ENCODE measurements around the gene BAZ2B.
"Not testable (repeated sequence)": the region's sequence is repeated elsewhere in the genome, so short reads cannot be mapped to it uniquely, and the experiment has no call there.

Gene BAZ2B

DNA sequence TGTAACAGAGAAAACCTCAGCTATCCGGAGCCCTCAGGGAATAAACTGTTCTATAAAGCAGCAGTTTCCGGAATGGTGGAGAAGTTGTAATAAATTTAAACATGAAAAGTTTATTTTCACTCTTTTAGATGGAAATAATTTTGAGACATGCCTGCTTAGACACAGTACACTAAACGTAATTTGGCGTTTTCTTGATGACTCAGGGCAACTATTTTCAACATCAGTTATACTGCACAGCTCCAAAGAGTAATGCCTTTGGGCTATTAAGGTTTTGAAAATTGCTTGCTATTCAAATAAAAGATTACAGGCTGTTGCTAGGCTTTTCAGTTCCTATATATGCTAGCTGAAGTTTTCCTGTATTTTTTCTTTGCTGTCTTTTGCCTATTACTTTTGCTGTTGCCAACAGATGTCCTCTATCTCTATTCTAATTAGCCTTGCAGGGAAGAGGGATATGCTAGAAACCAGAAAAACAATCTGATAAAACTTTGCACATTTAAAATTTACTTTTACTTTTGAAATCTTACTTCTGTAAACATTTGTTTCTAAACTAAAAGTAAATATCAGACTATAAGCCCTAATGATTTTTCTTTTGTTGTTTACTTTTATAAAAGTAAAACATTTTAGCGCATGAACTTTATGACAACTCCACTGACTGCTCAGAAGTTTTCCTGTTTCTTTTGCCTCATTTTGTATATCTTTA lies 216.5 kb downstream of the BAZ2B start:
- H3K9me3 ChIP-seq (ENCODE audit: control insufficient read depth, insufficient read depth, low read length) = no peaks in the 10 kb centered on the region
- H3K36me3 ChIP-seq (ENCODE audit: insufficient read depth, low read length) = no peaks in the 10 kb centered on the region
- H3K4me1 ChIP-seq (ENCODE audit: insufficient read depth, low read length) = peaks cover 3% of the 10 kb centered on the region; the same call in 1 of the 2 replicates
- H3K9ac ChIP-seq (ENCODE audit: low read depth, low read length) = no peak overlapping the region

DNA sequence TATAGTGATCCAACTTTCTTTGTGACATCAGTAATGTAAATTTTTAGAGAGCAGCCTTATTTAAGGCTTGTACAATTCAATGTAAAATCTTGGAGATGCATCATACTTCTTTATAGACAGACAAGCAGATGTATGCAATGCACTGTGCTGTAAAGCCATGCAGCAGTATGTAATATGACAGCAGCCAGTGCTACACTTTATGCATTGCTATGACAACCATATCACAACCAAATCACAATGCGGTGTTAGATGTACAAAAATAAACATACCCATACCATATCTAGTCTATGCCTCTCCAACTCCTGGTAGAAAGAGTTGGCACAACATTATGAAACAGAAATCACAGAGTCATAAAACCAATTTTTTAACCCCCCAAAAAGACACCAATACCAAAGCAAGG lies 219.5 kb downstream of the BAZ2B start:
- Histone ChIP-seq H3K4me1 (ENCODE audit: insufficient read depth, low read length) (peaks cover 3% of the 10 kb centered on the region; the same call in 1 of the 2 replicates), H3K36me3 (ENCODE audit: insufficient read depth, low read length) (no peaks in the 10 kb centered on the region), H3K9ac (ENCODE audit: low read depth, low read length) (no peak overlapping the region), H3K9me3 (ENCODE audit: control insufficient read depth, insufficient read depth, low read length) (no peaks in the 10 kb centered on the region)

GRCh38 chr2:159382447-159383028 lies 233.8 kb downstream of the BAZ2B start:
- Histone ChIP-seq H3K9me3 (ENCODE audit: control insufficient read depth, insufficient read depth, low read length) (no peaks in the 10 kb centered on the region), H3K9ac (ENCODE audit: low read depth, low read length) (no peak overlapping the region), H3K36me3 (ENCODE audit: insufficient read depth, low read length) (no peaks in the 10 kb centered on the region), H3K4me1 (ENCODE audit: insufficient read depth, low read length) (no peaks in the 10 kb centered on the region)

DNA sequence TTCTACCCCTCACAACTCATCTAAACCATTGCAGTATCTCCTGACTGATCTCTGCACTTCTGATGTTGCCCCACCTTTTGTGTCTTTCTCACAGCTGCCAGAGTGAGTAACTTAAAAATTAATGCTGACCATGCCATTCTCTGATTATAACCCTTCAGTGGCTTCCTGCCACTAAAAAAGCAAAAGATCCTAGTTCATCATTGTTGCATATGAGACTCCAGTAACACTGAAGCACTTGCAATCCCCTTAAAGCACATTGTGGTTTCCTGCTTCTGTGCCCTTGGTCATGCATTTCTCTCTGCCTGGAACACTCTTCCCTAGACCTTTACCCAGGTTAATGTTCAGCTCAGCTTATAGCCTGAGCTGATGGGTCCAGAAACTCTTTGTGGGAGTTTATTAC lies 234.8 kb downstream of the BAZ2B start:
- H3K9me3 ChIP-seq (ENCODE audit: control insufficient read depth, insufficient read depth, low read length) = no peaks in the 10 kb centered on the region
- H3K9ac ChIP-seq (ENCODE audit: low read depth, low read length) = no peak overlapping the region
- no peaks in the 10 kb centered on the region for H3K4me1 ChIP-seq (ENCODE audit: insufficient read depth, low read length)
- H3K36me3 ChIP-seq (ENCODE audit: insufficient read depth, low read length) = no peaks in the 10 kb centered on the region

DNA sequence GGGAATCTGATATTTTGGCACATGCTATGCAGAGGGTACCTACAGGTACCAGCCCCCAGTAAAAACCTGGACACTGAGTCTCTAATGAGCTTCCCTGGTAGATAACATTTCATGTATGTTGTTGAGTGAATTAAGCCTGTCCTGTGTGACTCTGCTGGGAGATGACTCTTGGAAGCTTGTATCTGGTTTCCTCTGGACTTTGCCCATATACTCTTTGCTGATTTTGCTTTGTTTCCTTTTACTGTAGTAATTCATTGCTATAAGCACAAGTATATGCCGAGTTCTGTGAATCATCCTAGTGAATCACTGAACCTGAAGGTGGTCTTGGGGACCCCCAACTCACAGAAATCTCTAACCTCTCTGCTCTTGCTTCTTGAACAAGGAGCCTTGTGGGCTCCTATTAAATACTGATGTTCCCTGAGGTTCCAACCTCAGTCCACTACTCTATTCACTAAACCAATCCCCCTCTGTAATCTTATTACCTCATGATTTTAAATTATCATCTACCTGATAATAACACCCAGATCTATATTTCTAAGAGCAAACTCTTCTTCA lies 235.6 kb downstream of the BAZ2B start:
- Histone ChIP-seq H3K9me3 (ENCODE audit: control insufficient read depth, insufficient read depth, low read length) (no peaks in the 10 kb centered on the region), H3K4me1 (ENCODE audit: insufficient read depth, low read length) (no peaks in the 10 kb centered on the region), H3K9ac (ENCODE audit: low read depth, low read length) (no peak overlapping the region)

DNA sequence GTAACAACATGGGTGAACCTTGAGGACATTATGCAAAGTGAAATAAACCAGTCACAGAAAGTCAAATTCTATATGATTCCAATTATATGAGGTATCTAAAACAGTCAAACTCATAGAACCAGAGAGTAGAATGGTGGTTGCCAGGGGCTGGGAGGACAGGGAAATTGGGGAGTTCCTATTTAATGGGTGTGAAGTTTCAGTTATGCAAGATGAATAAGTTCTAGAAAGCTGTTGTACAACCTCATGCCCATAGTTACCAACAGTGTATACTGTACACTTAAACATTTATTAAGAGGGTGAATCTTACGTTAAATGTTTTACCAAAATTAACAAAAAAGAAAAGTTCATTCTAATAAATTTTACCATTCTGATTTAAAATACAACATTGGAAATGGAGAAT lies 237.2 kb downstream of the BAZ2B start:
- no peaks in the 10 kb centered on the region for H3K36me3 ChIP-seq (ENCODE audit: insufficient read depth, low read length)
- no peaks in the 10 kb centered on the region for H3K9me3 ChIP-seq (ENCODE audit: control insufficient read depth, insufficient read depth, low read length)
- H3K9ac ChIP-seq (ENCODE audit: low read depth, low read length) = no peak overlapping the region
- H3K4me1 ChIP-seq (ENCODE audit: insufficient read depth, low read length) = no peaks in the 10 kb centered on the region

More for the DNA sequence above, 235.6 kb downstream of the BAZ2B start:
- no peaks in the 10 kb centered on the region for H3K36me3 ChIP-seq (ENCODE audit: insufficient read depth, low read length)

- Histone ChIP-seq H3K4me1 (ENCODE audit: insufficient read depth, low read length) (no peaks in the 10 kb centered on the region), H3K9me3 (ENCODE audit: control insufficient read depth, insufficient read depth, low read length) (no peaks in the 10 kb centered on the region), H3K36me3 (ENCODE audit: insufficient read depth, low read length) (no peaks in the 10 kb centered on the region; the same call in 1 of the 2 replicates), H3K9ac (ENCODE audit: low read depth, low read length) (no peak overlapping the region)
These were observed 241.1 kb downstream of the BAZ2B start for GRCh38 chr2:159375241-159375640.

- no peaks in the 10 kb centered on the region for H3K9me3 ChIP-seq (ENCODE audit: control insufficient read depth, insufficient read depth, low read length)
- no peak overlapping the region for H3K9ac ChIP-seq (ENCODE audit: low read depth, low read length)
- no peaks in the 10 kb centered on the region; the same call in 1 of the 2 replicates for H3K36me3 ChIP-seq (ENCODE audit: insufficient read depth, low read length)
- H3K4me1 ChIP-seq (ENCODE audit: insufficient read depth, low read length) = no peaks in the 10 kb centered on the region
These were observed 244.8 kb downstream of the BAZ2B start for GRCh38 chr2:159371506-159371905.

DNA sequence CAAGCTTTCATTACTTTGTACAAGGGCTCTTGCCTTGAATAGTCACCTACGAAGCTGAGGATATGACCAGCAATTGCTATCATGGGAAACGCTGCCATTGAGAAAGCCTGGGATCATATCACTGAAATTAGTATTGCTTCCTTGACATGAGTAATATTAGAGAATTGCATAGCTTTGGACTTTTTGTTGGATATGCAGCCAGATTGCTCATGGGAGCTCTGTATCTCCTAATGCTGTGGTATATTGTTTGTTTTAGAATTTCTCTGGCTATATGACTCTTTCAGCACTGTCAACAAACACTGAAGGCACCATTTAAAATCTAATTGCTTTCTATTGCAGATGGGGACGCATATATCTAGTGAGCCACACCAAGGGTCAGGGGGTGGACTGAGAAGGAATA lies 249.8 kb downstream of the BAZ2B start:
- H3K9me3 ChIP-seq (ENCODE audit: control insufficient read depth, insufficient read depth, low read length) = no peaks in the 10 kb centered on the region

DNA sequence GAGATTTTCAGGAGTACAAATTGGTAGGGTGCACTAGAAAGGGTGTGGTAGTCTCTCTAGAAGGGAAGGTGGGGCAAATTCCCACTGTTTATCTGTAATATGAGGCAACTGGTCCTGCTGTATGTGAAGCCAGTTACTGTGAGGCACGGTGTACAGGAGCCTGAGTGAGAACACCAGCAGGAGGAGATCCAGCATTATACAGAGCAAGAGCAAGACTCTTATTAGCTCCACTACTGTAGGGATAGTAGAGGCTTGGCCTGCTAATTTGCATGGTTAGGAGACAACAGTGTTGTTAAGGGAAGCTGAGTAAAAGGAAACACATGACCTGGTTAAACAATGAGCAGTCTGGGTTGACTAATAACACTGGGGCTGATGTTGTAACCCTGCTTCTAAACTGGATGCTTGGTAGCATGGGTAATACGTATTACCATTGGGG lies 253.5 kb downstream of the BAZ2B start:
- no peak overlapping the region for H3K9ac ChIP-seq (ENCODE audit: low read depth, low read length)
- H3K4me1 ChIP-seq (ENCODE audit: insufficient read depth, low read length) = no peaks in the 10 kb centered on the region
- H3K9me3 ChIP-seq (ENCODE audit: control insufficient read depth, insufficient read depth, low read length) = no peaks in the 10 kb centered on the region
- no peaks in the 10 kb centered on the region for H3K36me3 ChIP-seq (ENCODE audit: insufficient read depth, low read length)

More for the DNA sequence above, 249.8 kb downstream of the BAZ2B start:
- Histone ChIP-seq H3K4me1 (ENCODE audit: insufficient read depth, low read length) (no peaks in the 10 kb centered on the region), H3K36me3 (ENCODE audit: insufficient read depth, low read length) (no peaks in the 10 kb centered on the region), H3K9ac (ENCODE audit: low read depth, low read length) (no peak overlapping the region)

DNA sequence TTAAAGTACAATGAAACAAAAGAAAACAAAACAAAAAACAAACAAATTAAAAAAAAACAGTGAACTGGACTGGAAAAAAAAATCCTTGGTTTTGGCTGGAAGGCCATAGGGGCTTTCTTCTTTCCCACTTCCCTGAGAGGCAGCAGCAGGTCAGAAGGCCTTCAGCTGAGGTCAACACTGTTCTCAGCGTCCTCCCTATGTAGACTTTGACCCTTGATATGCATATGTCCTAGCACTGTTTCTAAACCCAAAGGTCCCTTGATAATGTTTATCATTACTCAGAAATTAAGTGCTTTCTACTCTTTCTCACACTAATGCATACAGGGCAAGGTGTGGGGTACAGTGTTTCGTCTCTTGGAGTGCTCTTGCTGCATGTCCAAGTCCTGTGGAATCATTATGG lies 254.3 kb downstream of the BAZ2B start:
- H3K36me3 ChIP-seq (ENCODE audit: insufficient read depth, low read length) = no peaks in the 10 kb centered on the region

DNA sequence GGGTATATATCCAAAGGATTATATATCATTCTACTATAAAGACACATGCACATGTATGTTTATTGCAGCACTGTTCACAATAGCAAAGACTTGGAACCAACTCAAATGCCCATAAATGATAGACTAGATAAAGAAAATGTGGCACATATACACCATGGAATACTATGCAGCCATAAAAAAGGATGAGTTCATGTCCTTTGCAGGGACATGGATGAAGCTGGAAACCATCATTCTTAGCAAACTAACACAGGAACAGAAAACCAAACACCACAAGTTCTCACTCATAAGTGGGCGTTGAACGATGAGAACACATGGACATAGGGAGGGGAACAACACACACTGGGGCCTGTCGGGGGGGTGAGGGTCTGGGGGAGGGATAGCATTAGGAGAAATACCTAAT lies 254.7 kb downstream of the BAZ2B start:
- not testable (repeated sequence) for H3K9ac ChIP-seq (ENCODE audit: low read depth, low read length); H3K9me3 ChIP-seq (ENCODE audit: control insufficient read depth, insufficient read depth, low read length); H3K36me3 ChIP-seq (ENCODE audit: insufficient read depth, low read length); H3K4me1 ChIP-seq (ENCODE audit: insufficient read depth, low read length)

More for the DNA sequence above, 254.3 kb downstream of the BAZ2B start:
- Histone ChIP-seq H3K9ac (ENCODE audit: low read depth, low read length) (no peak overlapping the region), H3K4me1 (ENCODE audit: insufficient read depth, low read length) (no peaks in the 10 kb centered on the region), H3K9me3 (ENCODE audit: control insufficient read depth, insufficient read depth, low read length) (no peaks in the 10 kb centered on the region)

DNA sequence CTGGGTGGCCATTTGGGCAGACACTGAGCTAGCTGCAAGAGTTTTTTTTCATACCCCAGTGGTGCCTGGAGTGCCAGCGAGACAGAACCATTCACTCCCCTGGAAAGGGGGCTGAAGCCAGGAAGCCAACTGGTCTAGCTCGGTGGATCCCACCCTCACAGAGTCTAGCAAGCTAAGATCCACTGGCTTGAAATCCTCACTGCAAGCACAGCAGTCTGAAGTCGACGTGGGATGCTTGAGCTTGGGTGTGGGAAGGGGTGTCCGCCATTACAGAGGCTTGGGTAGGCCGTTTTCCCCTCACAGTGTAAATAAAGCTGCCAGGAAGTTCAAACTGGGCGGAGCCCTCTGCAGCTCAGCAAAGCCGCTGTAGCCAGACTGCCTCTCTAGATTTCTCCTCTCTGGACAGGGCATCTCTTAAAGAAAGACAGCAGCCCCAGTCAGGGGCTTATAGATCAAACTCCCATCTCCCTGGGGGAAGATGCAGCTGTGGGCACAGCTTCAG lies 260.2 kb downstream of the BAZ2B start:
- no peaks in the 10 kb centered on the region for H3K4me1 ChIP-seq (ENCODE audit: insufficient read depth, low read length)
- no peaks in the 10 kb centered on the region for H3K9me3 ChIP-seq (ENCODE audit: control insufficient read depth, insufficient read depth, low read length)
- no peaks in the 10 kb centered on the region for H3K36me3 ChIP-seq (ENCODE audit: insufficient read depth, low read length)
- H3K9ac ChIP-seq (ENCODE audit: low read depth, low read length) = no peak overlapping the region

- no peak overlapping the region for H3K9ac ChIP-seq (ENCODE audit: low read depth, low read length)
- H3K4me1 ChIP-seq (ENCODE audit: insufficient read depth, low read length) = no peaks in the 10 kb centered on the region
- peaks cover 5% of the 10 kb centered on the region; the same call in 1 of the 2 replicates for H3K36me3 ChIP-seq (ENCODE audit: insufficient read depth, low read length)
- no peaks in the 10 kb centered on the region for H3K9me3 ChIP-seq (ENCODE audit: control insufficient read depth, insufficient read depth, low read length)
These were observed 264.4 kb downstream of the BAZ2B start for GRCh38 chr2:159351977-159352376.

All from ES-I3 (cell line).